ENCODE data around the gene FAM222B. TPM values are rescaled to one million over a fixed set of nuclear protein-coding genes. Genes with fewer than 3 reads are reported as not detected.

FAM222B gene
- total and polyA plus RNA-seq, 9 of the 15 experiments (the other 6 are each of a cell fraction or from before 2014, with no cell fraction given) = 4.0 to 34.6 (median 7.5) TPM

DNA sequence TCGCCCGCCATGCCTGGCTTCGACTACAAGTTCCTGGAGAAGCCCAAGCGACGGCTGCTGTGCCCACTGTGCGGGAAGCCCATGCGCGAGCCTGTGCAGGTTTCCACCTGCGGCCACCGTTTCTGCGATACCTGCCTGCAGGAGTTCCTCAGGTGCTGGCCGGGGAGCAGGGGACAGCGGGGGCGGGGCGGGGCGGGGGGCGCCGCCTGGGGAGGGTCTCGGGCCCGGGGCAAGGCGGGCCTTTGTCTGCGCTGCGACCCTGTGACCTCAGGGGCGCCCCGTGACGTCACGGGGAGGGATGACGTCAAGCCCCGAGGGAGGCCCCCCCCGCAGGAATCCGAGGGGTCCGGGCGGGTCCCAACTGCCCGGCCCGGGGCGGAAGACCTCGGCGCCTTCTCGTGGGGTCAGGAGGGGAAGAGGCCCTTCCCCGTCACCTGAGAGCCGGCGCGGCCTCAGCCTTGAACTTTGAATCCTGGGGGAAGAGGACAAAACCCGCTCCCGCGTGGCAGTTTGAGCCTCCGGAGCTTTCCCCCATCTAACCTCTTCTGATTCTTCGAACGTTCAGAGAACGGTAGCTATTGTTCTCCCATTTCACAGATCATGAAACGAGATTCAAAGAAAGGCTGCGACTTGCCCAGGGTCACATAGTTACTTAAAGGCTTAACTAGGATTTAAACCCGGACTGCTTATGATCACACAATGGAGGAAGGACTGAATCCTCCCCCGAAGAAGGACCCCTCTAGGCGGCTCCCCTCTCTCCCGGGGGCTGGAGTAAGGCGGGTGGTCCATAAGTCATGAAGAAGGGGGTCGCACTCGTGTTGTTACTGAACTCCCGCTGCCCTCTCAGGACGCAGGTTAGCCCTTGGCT is 98.3 kb downstream of the FAM222B start (continued):
- TF ChIP-seq, protein P1, sequence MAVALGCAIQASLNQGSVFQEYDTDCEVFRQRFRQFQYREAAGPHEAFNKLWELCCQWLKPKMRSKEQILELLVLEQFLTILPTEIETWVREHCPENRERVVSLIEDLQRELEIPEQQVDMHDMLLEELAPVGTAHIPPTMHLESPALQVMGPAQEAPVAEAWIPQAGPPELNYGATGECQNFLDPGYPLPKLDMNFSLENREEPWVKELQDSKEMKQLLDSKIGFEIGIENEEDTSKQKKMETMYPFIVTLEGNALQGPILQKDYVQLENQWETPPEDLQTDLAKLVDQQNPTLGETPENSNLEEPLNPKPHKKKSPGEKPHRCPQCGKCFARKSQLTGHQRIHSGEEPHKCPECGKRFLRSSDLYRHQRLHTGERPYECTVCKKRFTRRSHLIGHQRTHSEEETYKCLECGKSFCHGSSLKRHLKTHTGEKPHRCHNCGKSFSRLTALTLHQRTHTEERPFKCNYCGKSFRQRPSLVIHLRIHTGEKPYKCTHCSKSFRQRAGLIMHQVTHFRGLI (CRISPR knock-in tag; IDR thresholded peaks at IDR 0.05) = peak; percentile 71; the same call in 1 of the 2 replicates
- TF ChIP-seq SNIP1 (IDR thresholded peaks at IDR 0.05; ENCODE audit: low read depth) (no peak), CBX1 (IDR thresholded peaks at IDR 0.05; ENCODE audit: low read depth) (peak; percentile 2; the same call in 1 of the 2 replicates), MXD1 (CRISPR knock-in tag; IDR thresholded peaks at IDR 0.05; ENCODE audit: borderline replicate concordance, poor library complexity, severe bottlenecking) (peak; percentile 67), ZNF23 (CRISPR knock-in tag; IDR thresholded peaks at IDR 0.05) (no peak), FOXA3 (CRISPR knock-in tag; conservative IDR thresholded peaks at IDR 0.05 in 1 of 2, IDR thresholded peaks at IDR 0.05 in 1 of 2) (peak in 1 of 2 experiments; percentile 22; a peak in 1 of 4 replicates), CC2D1A (IDR thresholded peaks at IDR 0.05) (no peak), ETS1 (conservative IDR thresholded peaks at IDR 0.05; ENCODE audit: control insufficient read depth, low read depth, low read length) (0 out of 2 replicates have a peak, but pooled peaks have one; percentile 8), POLR2AphosphoS5 (IDR thresholded peaks at IDR 0.05; ENCODE audit: control insufficient read depth, insufficient read depth, low read depth, low read length) (no peak), RBFOX2 (IDR thresholded peaks at IDR 0.05; ENCODE audit: low read depth, low read length) (peak; percentile 19; the same call in 1 of the 2 replicates), ELF4 (CRISPR knock-in tag; IDR thresholded peaks at IDR 0.05) (no peak), ZFP36 (IDR thresholded peaks at IDR 0.05; ENCODE audit: low read depth, low read length, partially characterized antibody) (no peak), NONO (IDR thresholded peaks at IDR 0.05; ENCODE audit: low read depth in 2 of 2, low read length in 1 of 2) (peak in 1 of 2 experiments; percentile 21; a peak in 1 of 4 replicates), TEAD2 (tag; IDR thresholded peaks at IDR 0.05) (peak; percentile 99), PHF8 (IDR thresholded peaks at IDR 0.05; ENCODE audit: borderline replicate concordance, low read length) (peak; percentile 80), POLR2H (tag; IDR thresholded peaks at IDR 0.05; ENCODE audit: low read depth) (no peak), SAP30 (IDR thresholded peaks at IDR 0.05; ENCODE audit: borderline replicate concordance, insufficient read depth, low read depth, low read length, poor library complexity, severe bottlenecking) (no peak), ZNF717 (CRISPR knock-in tag; IDR thresholded peaks at IDR 0.05) (no peak), ZNF224 (CRISPR knock-in tag; IDR thresholded peaks at IDR 0.05) (0 out of 2 replicates have a peak, but pooled peaks have one; percentile 85), HDAC2 (IDR thresholded peaks at IDR 0.05) (peak; percentile 74; the same call in 1 of the 2 replicates), MCM2 (IDR thresholded peaks at IDR 0.05; ENCODE audit: low read depth) (no peak)
- TF ChIP-seq, protein P2, sequence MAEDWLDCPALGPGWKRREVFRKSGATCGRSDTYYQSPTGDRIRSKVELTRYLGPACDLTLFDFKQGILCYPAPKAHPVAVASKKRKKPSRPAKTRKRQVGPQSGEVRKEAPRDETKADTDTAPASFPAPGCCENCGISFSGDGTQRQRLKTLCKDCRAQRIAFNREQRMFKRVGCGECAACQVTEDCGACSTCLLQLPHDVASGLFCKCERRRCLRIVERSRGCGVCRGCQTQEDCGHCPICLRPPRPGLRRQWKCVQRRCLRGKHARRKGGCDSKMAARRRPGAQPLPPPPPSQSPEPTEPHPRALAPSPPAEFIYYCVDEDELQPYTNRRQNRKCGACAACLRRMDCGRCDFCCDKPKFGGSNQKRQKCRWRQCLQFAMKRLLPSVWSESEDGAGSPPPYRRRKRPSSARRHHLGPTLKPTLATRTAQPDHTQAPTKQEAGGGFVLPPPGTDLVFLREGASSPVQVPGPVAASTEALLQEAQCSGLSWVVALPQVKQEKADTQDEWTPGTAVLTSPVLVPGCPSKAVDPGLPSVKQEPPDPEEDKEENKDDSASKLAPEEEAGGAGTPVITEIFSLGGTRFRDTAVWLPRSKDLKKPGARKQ (CRISPR knock-in tag; IDR thresholded peaks at IDR 0.05) = no peak

Data from K562 (cell line).